ENCODE data around the gene GTF2A1. TPM values are rescaled to one million over a fixed set of nuclear protein-coding genes. Genes with fewer than 3 reads are reported as not detected.
A peak's percentile ranks its signal among the peaks of the same experiment; 100 is the strongest.
"Not testable (repeated sequence)": the region's sequence is repeated elsewhere in the genome, so short reads cannot be mapped to it uniquely, and the experiment has no call there.

The GTF2A1 gene
- total RNA-seq, 4 donors from 2014 or later, result 17.1 to 35.1 (median 28.4) TPM

DNA sequence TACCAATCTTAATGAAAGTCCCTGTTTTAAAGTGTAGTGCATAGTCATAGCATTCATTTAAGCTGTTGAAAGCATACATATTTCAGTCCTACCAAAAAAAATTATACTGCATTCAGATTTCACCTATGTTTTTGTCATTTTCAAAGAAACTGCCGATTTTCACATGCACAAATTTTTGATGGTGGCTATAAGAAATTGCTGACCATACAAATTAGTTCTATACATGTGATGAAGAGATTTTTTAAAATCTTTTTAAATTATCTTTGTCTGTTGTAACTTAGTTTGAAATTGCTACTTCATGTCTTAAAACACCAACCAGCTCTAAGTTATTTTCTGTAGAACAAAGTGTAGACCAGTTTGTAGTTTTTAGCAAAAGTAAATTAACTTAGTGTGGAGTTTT lies 3.5 kb upstream of the GTF2A1 start:
- 100% methylated on average over 1 of the region's 1 CpG for WGBS

DNA sequence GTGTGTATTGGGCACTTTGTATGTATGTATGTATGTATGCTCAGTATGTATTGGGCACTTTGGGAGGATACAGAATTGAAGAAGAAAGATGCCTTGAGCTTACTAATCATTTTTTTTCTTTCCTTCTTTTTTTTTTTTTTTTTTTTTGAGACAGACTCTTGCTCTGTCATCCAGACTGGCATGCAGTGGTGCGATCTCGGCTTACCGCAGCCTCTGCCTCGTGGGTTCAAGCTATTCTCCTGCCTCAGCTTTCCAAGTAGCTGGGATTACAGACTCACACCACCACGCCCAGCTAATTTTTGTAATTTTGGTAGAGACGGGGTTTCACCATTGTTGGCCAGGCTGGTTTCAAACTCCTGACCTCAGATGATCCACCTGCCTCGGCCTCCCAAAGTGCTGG lies 3.0 kb upstream of the GTF2A1 start:
- not testable (repeated sequence) for DNase-seq (ENCODE audit: extremely low spot score); H3K36me3 ChIP-seq; H3K4me3 ChIP-seq; H3K27ac ChIP-seq (replicated peaks in 1 of 4); H3K9me3 ChIP-seq; H3K27me3 ChIP-seq
- 98% methylated on average over 7 of the region's 7 CpGs for WGBS
- H3K4me1 ChIP-seq, result peaks cover 9 to 11% (median 10%) of the 10 kb centered on the region in 4 donors
- intact Hi-C loops (cut with DNase I), result loop anchor here (10.0 kb wide), 1 partner anchor 1161 kb away; no protein-coding TSS in a partner anchor

More for the DNA sequence above, 3.5 kb upstream of the GTF2A1 start:
- Histone ChIP-seq H3K9me3 (no peaks in the 10 kb centered on the region), H3K36me3 (no peaks in the 10 kb centered on the region), H3K4me3 (no peak overlapping the region), H3K27me3 (no peaks in the 10 kb centered on the region), H3K4me1 (peaks cover 7 to 10% (median 8%) of the 10 kb centered on the region in 4 donors), H3K27ac (replicated peaks in 1 of 4) (no peak overlapping the region)
- TF ChIP-seq EP300 (IDR thresholded peaks at IDR 0.05) (no peak), POLR2AphosphoS5 (IDR thresholded peaks at IDR 0.05) (no peak), POLR2A (IDR thresholded peaks at IDR 0.05; ENCODE audit: low read depth) (no peak)
- TF ChIP-seq, protein P1, sequence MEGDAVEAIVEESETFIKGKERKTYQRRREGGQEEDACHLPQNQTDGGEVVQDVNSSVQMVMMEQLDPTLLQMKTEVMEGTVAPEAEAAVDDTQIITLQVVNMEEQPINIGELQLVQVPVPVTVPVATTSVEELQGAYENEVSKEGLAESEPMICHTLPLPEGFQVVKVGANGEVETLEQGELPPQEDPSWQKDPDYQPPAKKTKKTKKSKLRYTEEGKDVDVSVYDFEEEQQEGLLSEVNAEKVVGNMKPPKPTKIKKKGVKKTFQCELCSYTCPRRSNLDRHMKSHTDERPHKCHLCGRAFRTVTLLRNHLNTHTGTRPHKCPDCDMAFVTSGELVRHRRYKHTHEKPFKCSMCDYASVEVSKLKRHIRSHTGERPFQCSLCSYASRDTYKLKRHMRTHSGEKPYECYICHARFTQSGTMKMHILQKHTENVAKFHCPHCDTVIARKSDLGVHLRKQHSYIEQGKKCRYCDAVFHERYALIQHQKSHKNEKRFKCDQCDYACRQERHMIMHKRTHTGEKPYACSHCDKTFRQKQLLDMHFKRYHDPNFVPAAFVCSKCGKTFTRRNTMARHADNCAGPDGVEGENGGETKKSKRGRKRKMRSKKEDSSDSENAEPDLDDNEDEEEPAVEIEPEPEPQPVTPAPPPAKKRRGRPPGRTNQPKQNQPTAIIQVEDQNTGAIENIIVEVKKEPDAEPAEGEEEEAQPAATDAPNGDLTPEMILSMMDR (IDR thresholded peaks at IDR 0.05), result no peak
- DNase-seq (ENCODE audit: extremely low spot score), result no peak
- intact Hi-C loops (cut with DNase I), result loop anchor here (10.0 kb wide), 1 partner anchor 1161 kb away; no protein-coding TSS in a partner anchor

- DNase-seq (ENCODE audit: extremely low spot score), result no peak
- intact Hi-C loops (cut with DNase I), result loop anchor here (10.0 kb wide), 1 partner anchor 1162 kb away; no protein-coding TSS in a partner anchor
- Histone ChIP-seq H3K4me1 (peaks cover 18 to 22% (median 21%) of the 10 kb centered on the region in 4 donors), H3K4me3 (no peak overlapping the region), H3K27ac (replicated peaks in 1 of 4) (peak overlapping the region in 1 of 4 donors; percentile 96), H3K36me3 (no peaks in the 10 kb centered on the region), H3K27me3 (no peaks in the 10 kb centered on the region), H3K9me3 (no peaks in the 10 kb centered on the region)
- 97% methylated on average over 2 of the region's 2 CpGs for WGBS
- no peak for TF ChIP-seq POLR2A (IDR thresholded peaks at IDR 0.05; ENCODE audit: low read depth)
- TF ChIP-seq, protein P1 (IDR thresholded peaks at IDR 0.05), result no peak
- no peak for TF ChIP-seq EP300 (IDR thresholded peaks at IDR 0.05)
- no peak for TF ChIP-seq POLR2AphosphoS5 (IDR thresholded peaks at IDR 0.05)
Observed at GRCh38 chr14:81222691-81223090, 1.9 kb upstream of the GTF2A1 start.

DNA sequence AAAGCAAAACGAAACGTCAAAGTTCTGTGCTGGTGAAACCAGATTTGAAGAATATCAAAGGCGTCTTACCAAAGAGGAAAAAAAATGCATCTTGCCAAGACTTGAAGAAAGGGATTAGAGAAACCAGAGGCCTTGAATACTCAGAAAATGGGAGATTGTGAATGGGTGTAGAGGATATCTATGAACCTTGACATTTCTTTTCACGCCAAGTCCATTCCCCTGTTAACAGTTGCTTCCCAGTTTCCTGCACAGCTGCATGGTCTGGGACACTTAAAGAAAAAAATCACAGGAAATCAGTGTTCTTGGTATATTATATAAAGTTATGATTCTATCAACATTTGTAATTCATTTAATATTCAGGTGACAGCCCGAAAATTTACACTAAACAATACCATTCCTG lies 1.4 kb upstream of the GTF2A1 start:
- 73% methylated on average over 5 of the region's 5 CpGs for WGBS
- no peak for TF ChIP-seq POLR2A (IDR thresholded peaks at IDR 0.05; ENCODE audit: low read depth)
- TF ChIP-seq, protein P1 (IDR thresholded peaks at IDR 0.05), result no peak
- TF ChIP-seq POLR2AphosphoS5 (IDR thresholded peaks at IDR 0.05), result no peak
- TF ChIP-seq EP300 (IDR thresholded peaks at IDR 0.05), result no peak
- Histone ChIP-seq H3K36me3 (no peaks in the 10 kb centered on the region), H3K4me3 (peak overlapping the region in 1 of 4 donors; percentile 78), H3K27me3 (no peaks in the 10 kb centered on the region), H3K4me1 (peaks cover 22 to 28% (median 26%) of the 10 kb centered on the region in 4 donors), H3K9me3 (no peaks in the 10 kb centered on the region), H3K27ac (replicated peaks in 1 of 4) (peak overlapping the region; percentile 96 to 99 (median 98))
- intact Hi-C loops (cut with DNase I), result loop anchor here (10.0 kb wide), 1 partner anchor 1163 kb away; no protein-coding TSS in a partner anchor
- DNase-seq (ENCODE audit: extremely low spot score), result no peak

DNA sequence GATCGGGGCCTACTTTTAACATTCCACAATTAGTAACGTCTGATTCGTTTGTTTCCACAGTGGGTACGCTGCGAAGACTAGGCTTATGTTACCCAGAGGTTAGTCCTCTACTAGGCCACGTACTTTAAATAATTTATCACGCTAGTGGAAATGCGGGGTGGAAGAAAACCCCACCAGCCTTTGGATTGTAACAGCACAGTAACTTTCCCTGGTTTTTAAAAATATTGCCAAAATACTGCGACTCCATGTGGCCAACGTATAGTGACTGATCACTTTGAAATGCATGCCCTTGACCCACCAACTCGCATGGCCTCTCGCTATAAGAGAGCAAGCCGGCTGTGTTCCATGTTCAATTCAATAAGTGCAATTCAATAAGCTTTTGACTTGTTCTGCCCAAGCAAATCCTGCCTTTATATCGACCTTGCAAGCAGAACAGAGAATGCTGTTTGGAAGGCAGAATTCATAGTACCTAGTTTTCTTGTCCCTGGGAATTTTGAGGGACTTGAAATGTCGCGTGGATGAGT lies 882 bp upstream of the GTF2A1 start:
- intact Hi-C loops (cut with DNase I), result loop anchor here (10.0 kb wide), 1 partner anchor 1163 kb away; no protein-coding TSS in a partner anchor
- Histone ChIP-seq H3K4me1 (peaks cover 22 to 33% (median 31%) of the 10 kb centered on the region in 4 donors), H3K36me3 (no peaks in the 10 kb centered on the region), H3K9me3 (no peaks in the 10 kb centered on the region), H3K27me3 (no peaks in the 10 kb centered on the region), H3K27ac (replicated peaks in 1 of 4) (peak overlapping the region; percentile 96 to 99 (median 98)), H3K4me3 (peak overlapping the region; percentile 78 to 84 (median 81))
- WGBS, result 28% methylated on average over 15 of the region's 16 CpGs
- DNase-seq (ENCODE audit: extremely low spot score), result no peak
- TF ChIP-seq, protein P1 (IDR thresholded peaks at IDR 0.05), result no peak
- TF ChIP-seq POLR2AphosphoS5 (IDR thresholded peaks at IDR 0.05) (no peak), POLR2A (IDR thresholded peaks at IDR 0.05; ENCODE audit: low read depth) (no peak), EP300 (IDR thresholded peaks at IDR 0.05) (no peak)

All from esophagus muscularis mucosa (tissue), 4 donors.